T follicular helper cell (primary cell): Measurements from ENCODE around the gene MFSD2A.
"Not testable (repeated sequence)": the region's sequence is repeated elsewhere in the genome, so short reads cannot be mapped to it uniquely, and the experiment has no call there.

Source experiments
- DNase-seq: peaks from one replicate; pipeline ENCODE4 v3.0.0-alpha.2; 2020; ENCODE audit warnings: low read depth

The MFSD2A gene

DNA sequence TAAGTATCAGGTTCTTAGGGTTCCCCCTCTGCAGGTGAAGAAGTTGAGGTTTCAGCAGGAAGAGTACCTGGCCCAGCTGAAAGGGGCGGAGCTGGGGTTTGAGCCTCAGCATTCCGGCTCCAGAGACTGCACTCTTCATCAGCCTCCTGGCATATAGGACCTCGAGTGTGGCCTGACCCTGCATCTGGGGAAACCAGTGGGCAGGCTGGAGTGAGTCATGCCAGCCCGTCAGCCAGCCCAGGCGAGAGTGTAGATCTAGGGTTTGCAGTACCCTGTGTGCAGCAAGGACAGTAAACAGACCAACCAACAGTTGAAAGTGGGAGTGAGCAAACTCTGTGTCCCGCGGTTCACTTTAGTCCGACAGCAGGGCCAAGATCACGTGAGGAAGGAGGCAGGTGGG lies 14.1 kb downstream of the MFSD2A start:
- DNase-seq: no peak

- DNase-seq: no peak
Observed at GRCh38 chr1:39969531-39970270, 14.8 kb downstream of the MFSD2A start.

GRCh38 chr1:39970274-39970673 lies 15.3 kb downstream of the MFSD2A start:
- no peak for DNase-seq

GRCh38 chr1:39971138-39971537 lies 16.2 kb downstream of the MFSD2A start:
- DNase-seq: no peak

DNA sequence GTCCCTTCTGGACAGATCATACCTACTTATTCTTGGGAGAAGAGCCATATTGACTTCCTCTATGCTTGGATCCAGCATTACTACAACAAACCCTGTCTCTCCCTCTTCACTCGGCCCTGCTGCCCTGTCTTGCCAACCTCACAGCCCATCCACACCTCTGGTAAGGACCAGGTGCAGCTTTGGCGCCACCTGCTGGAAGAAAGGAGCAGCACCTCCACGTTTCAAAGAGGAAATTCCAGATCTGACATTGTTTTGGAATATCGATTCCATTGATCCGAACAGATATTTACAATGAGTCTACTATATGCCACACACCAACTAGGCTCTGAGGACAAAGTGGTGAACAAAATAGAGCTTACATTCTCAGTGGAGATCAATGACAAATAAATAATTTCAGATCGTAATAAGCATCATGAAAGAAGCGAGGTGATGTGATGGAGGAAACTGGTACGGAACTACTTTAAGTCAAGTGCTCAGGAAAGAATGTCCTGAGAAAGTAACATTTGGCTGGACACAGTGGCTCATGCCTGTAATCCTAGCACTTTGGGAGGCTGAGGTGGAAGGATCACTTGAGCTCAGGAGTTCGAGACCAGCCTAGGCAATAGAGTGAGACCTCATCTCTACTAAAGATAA lies 18.7 kb downstream of the MFSD2A start:
- peak; percentile 57 for DNase-seq

DNA sequence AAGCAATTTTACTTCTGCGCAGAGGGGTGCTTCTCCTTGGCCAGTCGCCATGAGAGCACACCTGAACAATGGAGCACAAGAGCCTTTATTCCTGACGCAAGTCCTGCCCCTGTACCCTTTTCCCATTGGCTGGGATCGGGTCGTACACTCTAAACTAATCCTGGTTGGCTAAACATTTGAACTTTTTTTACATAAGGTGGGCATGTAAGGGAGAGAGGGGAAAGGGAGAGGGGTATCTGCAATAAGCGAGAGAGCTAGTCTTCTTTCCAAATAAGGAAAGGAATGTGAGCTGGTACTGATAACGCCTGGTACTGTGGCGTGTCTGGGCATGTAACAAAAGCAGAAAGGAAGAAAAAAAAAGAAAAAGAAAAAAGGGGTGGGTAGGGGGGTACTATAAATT lies 21.8 kb downstream of the MFSD2A start:
- DNase-seq: no peak

GRCh38 chr1:39977202-39977601 lies 22.3 kb downstream of the MFSD2A start:
- DNase-seq: no peak

DNA sequence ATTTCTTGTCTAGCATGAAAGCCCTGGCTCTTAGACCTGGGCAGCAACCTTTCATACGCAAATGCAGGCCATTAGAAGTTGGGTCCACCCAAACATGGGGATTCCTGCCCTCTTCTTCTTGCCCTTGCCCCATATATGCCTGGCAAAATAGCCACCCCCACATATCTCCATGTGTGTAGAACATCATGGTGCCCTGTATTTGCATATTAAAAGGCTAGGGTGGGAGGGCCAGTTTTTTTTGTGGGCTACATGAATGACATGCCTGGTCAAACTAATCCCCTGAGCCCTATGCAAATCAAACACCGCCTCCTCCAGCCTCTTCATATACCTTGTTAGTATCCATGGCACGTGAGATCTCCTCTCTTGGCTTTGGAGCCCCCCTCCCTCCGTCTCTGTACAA lies 24.7 kb downstream of the MFSD2A start:
- no peak for DNase-seq

- DNase-seq: no peak
Observed at GRCh38 chr1:39980555-39981313, 25.8 kb downstream of the MFSD2A start.

GRCh38 chr1:39981385-39981784 lies 26.4 kb downstream of the MFSD2A start:
- no peak for DNase-seq

GRCh38 chr1:39981945-39982344 lies 27.0 kb downstream of the MFSD2A start:
- DNase-seq: no peak

GRCh38 chr1:39984480-39984879 lies 29.5 kb downstream of the MFSD2A start:
- DNase-seq: not testable (repeated sequence)

DNA sequence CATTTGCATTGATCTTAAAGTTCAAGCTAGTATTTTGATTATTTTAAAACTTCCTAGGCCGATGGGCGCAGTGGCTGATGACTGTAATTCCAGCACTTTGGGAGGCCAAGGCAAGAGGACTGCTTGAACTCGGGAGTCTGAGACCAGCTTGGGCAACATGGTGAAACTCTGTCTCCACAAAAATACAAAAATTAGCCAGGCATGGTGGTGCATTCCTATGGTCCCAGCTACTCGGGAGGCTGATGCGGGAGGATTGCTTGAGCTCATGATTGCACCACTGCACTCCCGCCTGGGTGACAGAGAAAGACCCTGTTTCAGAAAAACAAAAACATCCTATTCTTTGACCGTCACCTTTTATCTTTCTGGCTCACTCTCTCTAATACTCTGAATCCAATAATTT lies 30.0 kb downstream of the MFSD2A start:
- DNase-seq: no peak

DNA sequence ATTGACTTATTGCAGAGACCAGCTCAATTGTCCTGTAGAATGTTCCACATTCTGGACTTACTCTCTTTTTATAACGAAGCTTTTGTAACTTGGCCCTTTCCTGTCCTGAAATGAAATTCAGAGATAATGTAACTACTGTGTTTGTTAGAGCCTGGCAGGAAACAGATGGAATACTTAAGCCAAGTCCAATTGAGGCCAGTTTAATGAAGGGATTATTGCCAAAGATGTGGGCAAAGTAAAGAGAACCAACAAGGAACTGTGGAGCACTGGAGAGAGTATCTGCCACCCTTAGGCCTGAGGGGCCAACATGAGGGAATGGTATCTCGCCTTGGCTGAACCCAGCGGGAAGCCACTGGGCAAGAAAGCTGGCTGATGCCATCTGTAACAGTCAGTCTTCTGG lies 32.9 kb downstream of the MFSD2A start:
- DNase-seq: no peak

GRCh38 chr1:39988618-39989343 lies 33.8 kb downstream of the MFSD2A start:
- DNase-seq: no peak

GRCh38 chr1:39990428-39990827 lies 35.5 kb downstream of the MFSD2A start:
- DNase-seq: no peak

DNA sequence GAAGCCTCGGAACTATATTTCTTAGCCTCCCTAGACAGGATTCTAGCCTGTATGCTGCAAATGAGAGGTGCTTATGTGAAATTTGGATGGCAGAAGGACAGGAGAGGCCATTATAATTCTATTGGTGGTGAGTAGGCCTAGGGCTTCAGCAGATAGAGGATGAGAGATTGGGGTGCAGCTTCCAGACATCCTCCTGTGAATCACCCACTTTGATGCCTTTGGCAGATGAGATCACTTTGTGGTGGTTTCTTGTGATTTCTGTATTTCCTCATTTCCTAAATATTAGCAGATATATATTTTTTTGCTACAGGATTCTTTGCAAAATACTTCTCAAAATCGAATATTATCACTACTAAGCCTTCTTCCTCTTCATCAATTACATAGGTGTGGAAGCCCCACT lies 37.3 kb downstream of the MFSD2A start:
- no peak for DNase-seq

- no peak for DNase-seq
Observed at GRCh38 chr1:39992888-39993287, 37.9 kb downstream of the MFSD2A start.

- DNase-seq: no peak
Observed at GRCh38 chr1:39995973-39996393, 41.0 kb downstream of the MFSD2A start.

DNA sequence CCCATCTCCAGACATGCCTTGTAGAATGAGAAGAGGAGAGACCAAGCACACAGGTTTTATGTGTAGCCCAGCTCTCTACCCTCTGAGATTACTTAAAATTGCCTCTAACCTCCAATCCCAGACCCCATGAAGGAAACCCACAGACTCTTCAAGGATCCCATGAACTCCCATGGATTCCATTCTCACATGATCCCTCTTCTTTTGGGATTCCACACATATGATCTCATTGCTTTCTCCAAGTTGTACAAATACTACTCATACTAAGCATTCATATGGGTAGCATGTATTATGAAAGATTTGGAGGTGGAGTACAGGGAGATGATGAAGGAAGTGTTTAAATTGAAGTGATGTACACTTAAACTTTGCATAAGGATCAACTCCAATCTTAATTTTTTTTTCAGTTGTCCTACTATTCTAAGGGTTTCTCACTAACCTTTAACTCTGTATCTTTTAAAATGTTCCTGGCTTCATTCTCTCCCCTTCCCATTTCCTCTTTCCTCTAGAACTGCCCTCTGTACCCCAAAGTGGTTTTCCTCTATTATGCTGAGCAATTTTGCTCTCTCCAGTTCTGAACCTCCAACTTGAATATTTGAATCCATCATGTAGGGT lies 41.6 kb downstream of the MFSD2A start:
- no peak for DNase-seq

- DNase-seq: no peak
Observed at GRCh38 chr1:40001456-40001855, 46.5 kb downstream of the MFSD2A start.
